Loucy (cell line): ENCODE results near the gene CREB1.
A peak's percentile ranks its signal among the peaks of the same experiment; 100 is the strongest.

Source experiments
- H2AFZ ChIP-seq: fragments of 200-600 bp; sonication (generic); 2 replicates; pipeline ENCODE4 v1.6.0; 2016; ENCODE audit warnings: antibody characterized with exemption, mild to moderate bottlenecking, low read length, moderate library complexity
- H3F3A ChIP-seq: fragments of 200-600 bp; 2 replicates; pipeline ENCODE4 v1.6.0; 2016; ENCODE audit warnings: antibody characterized with exemption, low read depth, mild to moderate bottlenecking
- H3K27me3 ChIP-seq: fragments of 200-600 bp; sonication (generic); 2 replicates; pipeline ENCODE4 v1.6.1; 2014; ENCODE audit warnings: low read length, mild to moderate bottlenecking; ENCODE audit not compliant: insufficient read depth, poor library complexity, severe bottlenecking
- H3K36me3 ChIP-seq: fragments of 200-600 bp; sonication (generic); 2 replicates; pipeline ENCODE4 v1.6.1; 2016; ENCODE audit warnings: low read length; ENCODE audit not compliant: insufficient read depth
- H3K4me1 ChIP-seq: fragments of 200-600 bp; sonication (generic); 2 replicates; pipeline ENCODE4 v1.5.1; 2014; ENCODE audit warnings: low read length, mild to moderate bottlenecking; ENCODE audit not compliant: insufficient read depth, poor library complexity, severe bottlenecking
- H3K4me2 ChIP-seq: fragments of 200-600 bp; sonication (generic); 2 replicates; pipeline ENCODE4 v1.6.0; 2014; ENCODE audit warnings: antibody characterized with exemption, low read length, low read depth, mild to moderate bottlenecking; ENCODE audit not compliant: poor library complexity, severe bottlenecking
- H3K4me3 ChIP-seq: fragments of 200-600 bp; sonication (generic); 2 replicates; pipeline ENCODE4 v1.5.1; 2014; ENCODE audit warnings: low read length, mild to moderate bottlenecking, mixed read lengths; ENCODE audit not compliant: poor library complexity, severe bottlenecking
- H3K79me2 ChIP-seq: fragments of 200-600 bp; sonication (generic); 2 replicates; pipeline ENCODE4 v1.6.1; 2014; ENCODE audit warnings: low read length; ENCODE audit not compliant: insufficient read depth
- H3K9ac ChIP-seq: fragments of 200-600 bp; sonication (generic); 2 replicates; pipeline ENCODE4 v1.6.0; 2014; ENCODE audit warnings: mild to moderate bottlenecking, low read depth, low read length, moderate library complexity; ENCODE audit not compliant: poor library complexity, severe bottlenecking
- H3K9me2 ChIP-seq: fragments of 200-600 bp; sonication (generic); replicated peaks from 2 replicates; pipeline ENCODE4 v1.6.1; 2016; ENCODE audit warnings: low read depth, low read length, mixed read lengths
- H3K9me3 ChIP-seq: fragments of 200-600 bp; sonication (generic); 2 replicates; pipeline ENCODE4 v1.6.1; 2014; ENCODE audit warnings: mild to moderate bottlenecking, antibody characterized with exemption, low read length, low read depth; ENCODE audit not compliant: insufficient read depth
- H4K20me1 ChIP-seq: fragments of 200-600 bp; sonication (generic); 2 replicates; pipeline ENCODE4 v1.6.0; 2014; ENCODE audit warnings: antibody characterized with exemption, low read length, mild to moderate bottlenecking; ENCODE audit not compliant: insufficient read depth, poor library complexity, severe bottlenecking
- EZH2phosphoT487 ChIP-seq: fragments of 200-600 bp; IDR thresholded peaks from 2 replicates; pipeline ENCODE4 v1.6.1; 2018; ENCODE audit warnings: antibody characterized with exemption, mild to moderate bottlenecking, moderate library complexity, borderline replicate concordance
- TF ChIP-seq, protein P1 (sequence below): fragments of 200-600 bp; sonication (generic); conservative IDR thresholded peaks from 2 replicates; pipeline ENCODE4 v1.5.1; 2014; ENCODE audit warnings: mild to moderate bottlenecking, antibody characterized with exemption, low read length

The CREB1 gene

DNA sequence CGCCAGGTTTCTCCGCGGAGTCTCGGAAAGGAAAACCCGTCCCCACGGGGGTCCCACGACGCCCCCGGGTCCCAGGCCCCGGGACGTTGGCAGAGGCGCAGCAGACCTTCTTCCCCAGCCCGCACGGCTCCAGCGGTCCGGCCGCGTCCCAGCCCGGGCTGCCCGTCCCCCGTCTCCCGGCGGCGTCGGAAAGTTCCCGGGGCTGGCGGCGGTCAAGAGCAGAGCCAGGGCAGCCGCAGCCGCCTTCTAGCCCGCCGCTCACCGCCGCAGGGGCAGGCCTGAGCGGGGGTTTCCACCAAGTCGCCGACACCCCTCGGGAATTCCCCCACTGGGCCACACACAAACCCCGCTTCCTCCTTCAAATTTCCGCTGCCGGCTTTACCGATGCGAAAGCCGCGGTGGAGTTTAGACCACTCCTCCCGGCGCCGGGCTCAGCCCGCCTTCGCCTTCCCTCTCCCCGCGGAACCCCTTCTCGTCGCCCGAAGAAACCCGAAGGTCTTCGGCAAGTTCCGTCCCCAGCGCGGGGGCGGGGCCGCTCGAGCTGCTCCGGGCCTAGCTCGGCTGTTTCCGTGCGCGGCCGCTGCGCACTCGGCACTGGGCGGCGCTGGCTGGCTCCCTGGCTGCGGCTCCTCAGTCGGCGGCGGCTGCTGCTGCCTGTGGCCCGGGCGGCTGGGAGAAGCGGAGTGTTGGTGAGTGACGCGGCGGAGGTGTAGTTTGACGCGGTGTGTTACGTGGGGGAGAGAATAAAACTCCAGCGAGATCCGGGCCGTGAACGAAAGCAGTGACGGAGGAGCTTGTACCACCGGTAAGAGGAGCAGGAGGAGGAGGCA is at the start of gene CREB1:
Gene CREB1, plus strand, starts transcription at position 633 of the 830 bp plus-strand sequence. CDS start 25,674 bp downstream, outside the sequence.
- Histone ChIP-seq H3K4me2 (peak within 1 kb of the TSS; percentile 93), H3K9me3 (no peaks in the 10 kb centered on the region), H3K4me3 (peak within 1 kb of the TSS; percentile 98), H3K27me3 (no peaks in the 10 kb centered on the region), H3K9me2 (no peaks in the 10 kb centered on the region), H2AFZ (peak within 1 kb of the TSS; percentile 97), H3K4me1 (peaks cover 48% of the 10 kb centered on the region), H4K20me1 (peaks cover 41% of the 10 kb centered on the region), H3F3A (0 out of 2 replicates have a peak, but pooled peaks cover 2% of the 10 kb centered on the region), H3K79me2 (peaks cover 50% of the 10 kb centered on the region), H3K9ac (peak within 1 kb of the TSS; percentile 99), H3K36me3 (no peaks in the 10 kb centered on the region)
- TF ChIP-seq, protein P1, sequence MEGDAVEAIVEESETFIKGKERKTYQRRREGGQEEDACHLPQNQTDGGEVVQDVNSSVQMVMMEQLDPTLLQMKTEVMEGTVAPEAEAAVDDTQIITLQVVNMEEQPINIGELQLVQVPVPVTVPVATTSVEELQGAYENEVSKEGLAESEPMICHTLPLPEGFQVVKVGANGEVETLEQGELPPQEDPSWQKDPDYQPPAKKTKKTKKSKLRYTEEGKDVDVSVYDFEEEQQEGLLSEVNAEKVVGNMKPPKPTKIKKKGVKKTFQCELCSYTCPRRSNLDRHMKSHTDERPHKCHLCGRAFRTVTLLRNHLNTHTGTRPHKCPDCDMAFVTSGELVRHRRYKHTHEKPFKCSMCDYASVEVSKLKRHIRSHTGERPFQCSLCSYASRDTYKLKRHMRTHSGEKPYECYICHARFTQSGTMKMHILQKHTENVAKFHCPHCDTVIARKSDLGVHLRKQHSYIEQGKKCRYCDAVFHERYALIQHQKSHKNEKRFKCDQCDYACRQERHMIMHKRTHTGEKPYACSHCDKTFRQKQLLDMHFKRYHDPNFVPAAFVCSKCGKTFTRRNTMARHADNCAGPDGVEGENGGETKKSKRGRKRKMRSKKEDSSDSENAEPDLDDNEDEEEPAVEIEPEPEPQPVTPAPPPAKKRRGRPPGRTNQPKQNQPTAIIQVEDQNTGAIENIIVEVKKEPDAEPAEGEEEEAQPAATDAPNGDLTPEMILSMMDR = no peak

- H3K9me2 ChIP-seq = no peaks in the 10 kb centered on the region
- H3F3A ChIP-seq = no peaks in the 10 kb centered on the region
- no peak for TF ChIP-seq EZH2phosphoT487
- TF ChIP-seq, protein P1 = no peak
- no peaks in the 10 kb centered on the region for H3K27me3 ChIP-seq
- no peak overlapping the region for H3K4me2 ChIP-seq
- H3K9me3 ChIP-seq = no peaks in the 10 kb centered on the region
- no peaks in the 10 kb centered on the region for H4K20me1 ChIP-seq
- H3K4me1 ChIP-seq = peaks cover 21% of the 10 kb centered on the region
- no peak overlapping the region for H3K4me3 ChIP-seq
- H3K79me2 ChIP-seq = no peaks in the 10 kb centered on the region
- no peak overlapping the region for H2AFZ ChIP-seq
- H3K36me3 ChIP-seq = no peaks in the 10 kb centered on the region
- no peak overlapping the region for H3K9ac ChIP-seq
Measured at GRCh38 chr2:207480521-207481040, 49.2 kb upstream of the CREB1 start.

DNA sequence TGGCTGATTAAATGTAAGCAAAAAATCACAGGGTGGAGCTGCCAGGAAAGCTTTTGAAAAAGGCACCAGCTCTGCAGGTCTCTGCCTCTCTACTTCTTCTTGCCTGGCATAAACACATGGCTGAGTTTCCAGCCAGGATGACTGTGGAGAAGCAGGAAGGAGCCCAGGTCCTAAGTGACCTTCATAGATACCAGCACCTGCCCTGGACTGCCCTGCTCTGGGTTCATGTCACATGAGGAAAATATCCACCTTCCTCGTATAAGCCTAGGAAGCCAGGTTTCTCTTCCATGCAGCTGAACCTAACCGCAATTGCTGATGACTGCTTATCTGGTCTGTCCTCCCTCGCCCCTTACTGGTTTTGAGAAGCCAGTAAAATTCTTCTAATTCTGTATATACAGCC is 47.8 kb upstream of the CREB1 start:
- Histone ChIP-seq H3K9me2 (no peaks in the 10 kb centered on the region), H3K79me2 (no peaks in the 10 kb centered on the region), H4K20me1 (no peaks in the 10 kb centered on the region), H3K36me3 (no peaks in the 10 kb centered on the region), H3F3A (no peaks in the 10 kb centered on the region), H3K27me3 (no peaks in the 10 kb centered on the region), H3K9me3 (no peaks in the 10 kb centered on the region), H3K9ac (no peak overlapping the region), H3K4me2 (no peak overlapping the region), H2AFZ (no peak overlapping the region), H3K4me1 (peaks cover 21% of the 10 kb centered on the region), H3K4me3 (no peak overlapping the region)
- TF ChIP-seq, protein P1 = no peak
- no peak for TF ChIP-seq EZH2phosphoT487
